Measurements from ENCODE around the gene SEMA7A.

SEMA7A gene

GRCh38 chr15:74381481-74381880 is 52.3 kb downstream of the SEMA7A start:
- TF ChIP-seq EGR1 (IDR thresholded peaks at IDR 0.05): no peak
- TF ChIP-seq CEBPB (IDR thresholded peaks at IDR 0.05): no peak
- TF ChIP-seq ZBTB7A (IDR thresholded peaks at IDR 0.05; ENCODE audit: low read depth): no peak

- TF ChIP-seq EP300 (IDR thresholded peaks at IDR 0.05; ENCODE audit: borderline replicate concordance) (no peak), TCF12 (IDR thresholded peaks at IDR 0.05; ENCODE audit: low read depth) (no peak), FOXM1 (IDR thresholded peaks at IDR 0.05; ENCODE audit: borderline replicate concordance, low read depth) (no peak)
- TF ChIP-seq, protein P1, sequence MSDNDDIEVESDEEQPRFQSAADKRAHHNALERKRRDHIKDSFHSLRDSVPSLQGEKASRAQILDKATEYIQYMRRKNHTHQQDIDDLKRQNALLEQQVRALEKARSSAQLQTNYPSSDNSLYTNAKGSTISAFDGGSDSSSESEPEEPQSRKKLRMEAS (IDR thresholded peaks at IDR 0.05): no peak
These were observed 52.6 kb downstream of the SEMA7A start for GRCh38 chr15:74381190-74381453.

- TF ChIP-seq TCF12 (IDR thresholded peaks at IDR 0.05; ENCODE audit: low read depth) (no peak), YY1 (IDR thresholded peaks at IDR 0.05; ENCODE audit: low read depth) (no peak), EGR1 (IDR thresholded peaks at IDR 0.05) (no peak), USF1 (IDR thresholded peaks at IDR 0.05) (no peak)
These were observed 53.2 kb downstream of the SEMA7A start for GRCh38 chr15:74380361-74381189.

- TF ChIP-seq RAD21 (IDR thresholded peaks at IDR 0.05; ENCODE audit: low read depth): no peak
- TF ChIP-seq EGR1 (IDR thresholded peaks at IDR 0.05): no peak
- TF ChIP-seq USF1 (IDR thresholded peaks at IDR 0.05): no peak
These were observed 54.9 kb downstream of the SEMA7A start for GRCh38 chr15:74378848-74379247.

DNA sequence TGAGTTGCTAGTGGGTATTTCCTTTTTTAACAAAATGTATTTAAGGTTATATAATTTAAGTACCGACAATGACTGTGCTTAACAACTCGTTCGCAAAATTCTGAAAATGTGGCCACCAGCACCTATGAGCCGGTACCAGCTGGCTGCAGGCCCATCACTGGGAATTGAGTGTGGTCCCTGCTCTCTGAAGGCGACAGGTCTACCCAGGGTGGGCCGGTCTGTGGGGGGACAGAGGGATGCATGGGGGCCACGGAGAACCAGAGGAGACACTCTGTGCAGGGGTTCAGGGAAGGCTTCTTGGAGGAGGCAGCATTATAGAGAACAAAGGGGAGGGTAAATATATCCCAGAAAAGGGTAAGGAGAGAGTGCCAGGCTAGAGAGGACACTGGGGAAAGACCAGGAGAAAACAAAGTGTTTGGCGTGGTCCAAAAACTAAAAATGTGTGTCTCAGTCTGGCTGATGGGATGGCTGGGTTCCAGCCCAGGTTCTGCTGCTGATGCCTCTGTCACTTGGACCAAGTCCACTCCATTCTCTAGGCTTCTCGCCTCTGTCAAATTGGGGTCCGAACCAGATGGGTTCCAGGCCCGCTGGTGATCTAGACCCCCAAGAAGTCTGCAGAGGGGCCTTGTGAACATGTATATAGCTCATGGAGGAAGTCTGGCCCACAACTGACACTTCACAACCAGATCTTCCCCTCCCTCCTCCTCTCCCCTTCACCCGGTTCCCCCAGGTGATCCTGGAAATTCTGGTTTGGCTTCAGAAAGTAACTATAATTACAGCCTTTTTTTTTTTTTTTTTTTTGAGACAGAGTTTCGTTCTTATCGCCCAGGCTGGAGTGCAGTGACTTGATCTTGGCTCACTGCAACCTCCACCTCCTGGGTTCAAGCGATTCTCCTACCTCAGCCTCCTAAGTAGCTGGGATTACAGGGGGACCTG is 55.7 kb downstream of the SEMA7A start:
- TF ChIP-seq, protein P1 (IDR thresholded peaks at IDR 0.05): no peak
- TF ChIP-seq, protein P2, sequence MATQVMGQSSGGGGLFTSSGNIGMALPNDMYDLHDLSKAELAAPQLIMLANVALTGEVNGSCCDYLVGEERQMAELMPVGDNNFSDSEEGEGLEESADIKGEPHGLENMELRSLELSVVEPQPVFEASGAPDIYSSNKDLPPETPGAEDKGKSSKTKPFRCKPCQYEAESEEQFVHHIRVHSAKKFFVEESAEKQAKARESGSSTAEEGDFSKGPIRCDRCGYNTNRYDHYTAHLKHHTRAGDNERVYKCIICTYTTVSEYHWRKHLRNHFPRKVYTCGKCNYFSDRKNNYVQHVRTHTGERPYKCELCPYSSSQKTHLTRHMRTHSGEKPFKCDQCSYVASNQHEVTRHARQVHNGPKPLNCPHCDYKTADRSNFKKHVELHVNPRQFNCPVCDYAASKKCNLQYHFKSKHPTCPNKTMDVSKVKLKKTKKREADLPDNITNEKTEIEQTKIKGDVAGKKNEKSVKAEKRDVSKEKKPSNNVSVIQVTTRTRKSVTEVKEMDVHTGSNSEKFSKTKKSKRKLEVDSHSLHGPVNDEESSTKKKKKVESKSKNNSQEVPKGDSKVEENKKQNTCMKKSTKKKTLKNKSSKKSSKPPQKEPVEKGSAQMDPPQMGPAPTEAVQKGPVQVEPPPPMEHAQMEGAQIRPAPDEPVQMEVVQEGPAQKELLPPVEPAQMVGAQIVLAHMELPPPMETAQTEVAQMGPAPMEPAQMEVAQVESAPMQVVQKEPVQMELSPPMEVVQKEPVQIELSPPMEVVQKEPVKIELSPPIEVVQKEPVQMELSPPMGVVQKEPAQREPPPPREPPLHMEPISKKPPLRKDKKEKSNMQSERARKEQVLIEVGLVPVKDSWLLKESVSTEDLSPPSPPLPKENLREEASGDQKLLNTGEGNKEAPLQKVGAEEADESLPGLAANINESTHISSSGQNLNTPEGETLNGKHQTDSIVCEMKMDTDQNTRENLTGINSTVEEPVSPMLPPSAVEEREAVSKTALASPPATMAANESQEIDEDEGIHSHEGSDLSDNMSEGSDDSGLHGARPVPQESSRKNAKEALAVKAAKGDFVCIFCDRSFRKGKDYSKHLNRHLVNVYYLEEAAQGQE (IDR thresholded peaks at IDR 0.05; ENCODE audit: low read depth): no peak
- TF ChIP-seq TAF1 (IDR thresholded peaks at IDR 0.05; ENCODE audit: low read depth) (no peak), TCF12 (IDR thresholded peaks at IDR 0.05; ENCODE audit: low read depth) (no peak), EGR1 (IDR thresholded peaks at IDR 0.05) (no peak), FOXM1 (IDR thresholded peaks at IDR 0.05; ENCODE audit: borderline replicate concordance, low read depth) (no peak), ZBTB7A (IDR thresholded peaks at IDR 0.05; ENCODE audit: low read depth) (no peak), YY1 (IDR thresholded peaks at IDR 0.05; ENCODE audit: low read depth) (no peak), USF1 (IDR thresholded peaks at IDR 0.05) (no peak), CREB1 (IDR thresholded peaks at IDR 0.05; ENCODE audit: low read depth) (no peak), RAD21 (IDR thresholded peaks at IDR 0.05; ENCODE audit: low read depth) (no peak), CEBPB (IDR thresholded peaks at IDR 0.05) (no peak), NFIC (IDR thresholded peaks at IDR 0.05) (no peak), EP300 (IDR thresholded peaks at IDR 0.05; ENCODE audit: borderline replicate concordance) (no peak), TEAD4 (IDR thresholded peaks at IDR 0.05) (no peak)

GRCh38 chr15:74376825-74377581 is 56.8 kb downstream of the SEMA7A start:
- no peak for TF ChIP-seq NFIC (IDR thresholded peaks at IDR 0.05)
- no peak for TF ChIP-seq EP300 (IDR thresholded peaks at IDR 0.05; ENCODE audit: borderline replicate concordance)
- no peak for TF ChIP-seq CREB1 (IDR thresholded peaks at IDR 0.05; ENCODE audit: low read depth)
- TF ChIP-seq, protein P1 (IDR thresholded peaks at IDR 0.05): no peak
- no peak for TF ChIP-seq TCF12 (IDR thresholded peaks at IDR 0.05; ENCODE audit: low read depth)
- TF ChIP-seq TAF1 (IDR thresholded peaks at IDR 0.05; ENCODE audit: low read depth): no peak

DNA sequence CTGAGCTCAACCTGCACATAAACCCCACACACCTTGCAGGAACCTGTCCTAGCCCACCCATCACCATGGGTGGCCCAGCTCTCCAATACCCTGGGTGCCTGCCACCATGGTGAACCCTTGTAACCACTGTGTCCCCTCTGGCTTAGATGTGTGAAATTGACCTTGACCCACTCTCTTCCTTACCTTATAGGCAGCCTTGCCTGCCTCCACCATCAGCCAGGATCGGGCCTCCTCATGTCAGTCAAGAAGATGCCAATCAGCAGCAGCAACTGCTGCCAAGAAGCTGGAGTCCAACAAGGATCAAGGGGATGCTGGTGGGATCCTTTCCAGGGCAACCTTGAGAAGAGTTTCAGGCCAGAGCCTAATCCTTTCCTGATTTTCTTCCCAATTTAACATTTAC is 57.5 kb downstream of the SEMA7A start:
- TF ChIP-seq EP300 (IDR thresholded peaks at IDR 0.05; ENCODE audit: borderline replicate concordance): no peak
- TF ChIP-seq RAD21 (IDR thresholded peaks at IDR 0.05; ENCODE audit: low read depth): no peak
- TF ChIP-seq NFIC (IDR thresholded peaks at IDR 0.05): no peak
- TF ChIP-seq USF1 (IDR thresholded peaks at IDR 0.05): no peak
- TF ChIP-seq YY1 (IDR thresholded peaks at IDR 0.05; ENCODE audit: low read depth): no peak
- TF ChIP-seq TAF1 (IDR thresholded peaks at IDR 0.05; ENCODE audit: low read depth): no peak
- TF ChIP-seq TCF12 (IDR thresholded peaks at IDR 0.05; ENCODE audit: low read depth): no peak
- TF ChIP-seq TEAD4 (IDR thresholded peaks at IDR 0.05): no peak
- no peak for TF ChIP-seq FOXM1 (IDR thresholded peaks at IDR 0.05; ENCODE audit: borderline replicate concordance, low read depth)

All from Ishikawa (cell line).